Uterus (tissue), 2 donors: ENCODE results near the gene KCNJ13.

Experiments
- CTCF ChIP-seq, 4 experiments: fragments of 200-600 bp in 2 of 4; fragments of 450-650 bp in 2 of 4; sonication (generic) in 2 of 4; IDR thresholded peaks; one replicate each; pipeline ENCODE4 v1.5.1; 2016 to 2019; ENCODE audit warnings: antibody characterized with exemption in 4 of 4, mild to moderate bottlenecking in 2 of 4, moderate library complexity in 1 of 4
- POLR2A ChIP-seq, 2 donors: fragments of 450-650 bp; IDR thresholded peaks; one replicate each; pipeline ENCODE4 v1.6.1; 2016; ENCODE audit warnings: antibody characterized with exemption in 2 of 2, mild to moderate bottlenecking in 1 of 2, moderate library complexity in 1 of 2

GRCh38 chr2:232721882-232722281, 54.5 kb downstream of the KCNJ13 start:
- TF ChIP-seq CTCF (IDR thresholded peaks at IDR 0.05): no peak
- no peak for TF ChIP-seq POLR2A (IDR thresholded peaks at IDR 0.05)
